SK-N-SH treated with all-trans-retinoic acid at 6 μM for 48 hours (cell line): ENCODE results near the gene CDKN3.

Source experiments
- BACH2 ChIP-seq: fragments of 250-450 bp; sonication (Bioruptor Pico); IDR thresholded peaks from 2 replicates; pipeline ENCODE4 v1.9.0; 2021; ENCODE audit warnings: mild to moderate bottlenecking, borderline replicate concordance
- POU6F1 ChIP-seq: fragments of 250-450 bp; sonication (Bioruptor Pico); IDR thresholded peaks from 2 replicates; pipeline ENCODE4 v1.8.0; 2021; ENCODE audit warnings: low read depth, mild to moderate bottlenecking, moderate library complexity, borderline replicate concordance
- PPARA ChIP-seq: fragments of 250-450 bp; sonication (Bioruptor Pico); IDR thresholded peaks from 2 replicates; pipeline ENCODE4 v1.5.0; 2020; ENCODE audit warnings: mild to moderate bottlenecking, borderline replicate concordance
- ZNF565 ChIP-seq: fragments of 450-650 bp; formaldehyde crosslinking; conservative IDR thresholded peaks from 2 replicates; pipeline ENCODE4 v1.5.0; 2020; ENCODE audit warnings: low read depth, mild to moderate bottlenecking, moderate library complexity

GRCh38 chr14:54451961-54452360, 55.2 kb downstream of the CDKN3 start:
- no peak for TF ChIP-seq PPARA
- TF ChIP-seq ZNF565 (CRISPR knock-in tag), result no peak
- TF ChIP-seq BACH2 (CRISPR knock-in tag), result no peak
- TF ChIP-seq POU6F1 (CRISPR knock-in tag), result no peak
